ENCODE results near the gene CNGA4.
"Not testable (repeated sequence)": the region's sequence is repeated elsewhere in the genome, so short reads cannot be mapped to it uniquely, and the experiment has no call there.

DNA sequence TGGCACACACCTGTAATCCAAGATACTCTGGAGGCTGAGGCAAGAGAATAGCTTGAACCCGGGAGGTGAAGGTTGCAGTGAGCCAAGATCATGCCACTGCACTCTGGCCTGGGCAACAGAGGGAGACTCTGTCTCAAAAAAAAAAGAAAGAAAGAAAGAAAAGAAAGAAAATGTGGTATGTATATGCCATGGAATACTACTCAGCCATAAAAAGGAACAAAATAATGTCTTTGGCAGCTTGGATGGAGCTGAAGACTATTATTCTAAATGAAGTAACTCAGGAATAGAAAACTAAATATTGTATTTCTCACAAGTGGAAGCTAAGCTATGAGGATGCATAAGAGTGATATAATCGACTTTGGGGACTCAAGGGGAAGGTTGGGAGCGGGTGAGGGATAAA is 10.0 kb downstream of the CNGA4 start:
- TF ChIP-seq, protein P1, sequence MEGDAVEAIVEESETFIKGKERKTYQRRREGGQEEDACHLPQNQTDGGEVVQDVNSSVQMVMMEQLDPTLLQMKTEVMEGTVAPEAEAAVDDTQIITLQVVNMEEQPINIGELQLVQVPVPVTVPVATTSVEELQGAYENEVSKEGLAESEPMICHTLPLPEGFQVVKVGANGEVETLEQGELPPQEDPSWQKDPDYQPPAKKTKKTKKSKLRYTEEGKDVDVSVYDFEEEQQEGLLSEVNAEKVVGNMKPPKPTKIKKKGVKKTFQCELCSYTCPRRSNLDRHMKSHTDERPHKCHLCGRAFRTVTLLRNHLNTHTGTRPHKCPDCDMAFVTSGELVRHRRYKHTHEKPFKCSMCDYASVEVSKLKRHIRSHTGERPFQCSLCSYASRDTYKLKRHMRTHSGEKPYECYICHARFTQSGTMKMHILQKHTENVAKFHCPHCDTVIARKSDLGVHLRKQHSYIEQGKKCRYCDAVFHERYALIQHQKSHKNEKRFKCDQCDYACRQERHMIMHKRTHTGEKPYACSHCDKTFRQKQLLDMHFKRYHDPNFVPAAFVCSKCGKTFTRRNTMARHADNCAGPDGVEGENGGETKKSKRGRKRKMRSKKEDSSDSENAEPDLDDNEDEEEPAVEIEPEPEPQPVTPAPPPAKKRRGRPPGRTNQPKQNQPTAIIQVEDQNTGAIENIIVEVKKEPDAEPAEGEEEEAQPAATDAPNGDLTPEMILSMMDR (IDR thresholded peaks at IDR 0.05), result not testable (repeated sequence)
- TF ChIP-seq EZH2 (IDR thresholded peaks at IDR 0.05; ENCODE audit: borderline replicate concordance, insufficient read depth, low read depth, low read length, poor library complexity, severe bottlenecking), result not testable (repeated sequence)

Data from B cell (primary cell).